ENCODE results near the gene TMEM100.

TMEM100 gene

DNA sequence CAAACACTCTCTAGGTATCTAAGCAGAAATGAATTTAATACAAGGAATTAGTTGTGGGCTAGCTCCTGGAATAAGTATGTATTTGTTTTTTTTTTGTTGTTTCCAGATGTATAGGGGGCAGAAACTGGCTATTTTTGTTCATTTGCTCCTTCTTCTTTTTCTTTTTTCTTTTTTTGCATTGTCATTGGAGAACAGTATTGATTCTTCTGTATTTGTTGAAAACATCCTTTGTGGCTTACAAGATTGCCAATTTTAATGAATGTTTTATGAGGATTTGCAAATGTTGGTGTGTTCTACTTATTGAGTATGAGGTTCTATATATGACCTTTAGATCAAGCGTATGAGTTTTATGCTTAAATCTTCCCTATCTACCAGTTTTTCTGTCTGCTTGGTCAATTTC lies 22.6 kb upstream of the TMEM100 start:
- no peak for DNase-seq (ENCODE audit: low read depth in 2 of 3, low spot score in 1 of 3)

DNA sequence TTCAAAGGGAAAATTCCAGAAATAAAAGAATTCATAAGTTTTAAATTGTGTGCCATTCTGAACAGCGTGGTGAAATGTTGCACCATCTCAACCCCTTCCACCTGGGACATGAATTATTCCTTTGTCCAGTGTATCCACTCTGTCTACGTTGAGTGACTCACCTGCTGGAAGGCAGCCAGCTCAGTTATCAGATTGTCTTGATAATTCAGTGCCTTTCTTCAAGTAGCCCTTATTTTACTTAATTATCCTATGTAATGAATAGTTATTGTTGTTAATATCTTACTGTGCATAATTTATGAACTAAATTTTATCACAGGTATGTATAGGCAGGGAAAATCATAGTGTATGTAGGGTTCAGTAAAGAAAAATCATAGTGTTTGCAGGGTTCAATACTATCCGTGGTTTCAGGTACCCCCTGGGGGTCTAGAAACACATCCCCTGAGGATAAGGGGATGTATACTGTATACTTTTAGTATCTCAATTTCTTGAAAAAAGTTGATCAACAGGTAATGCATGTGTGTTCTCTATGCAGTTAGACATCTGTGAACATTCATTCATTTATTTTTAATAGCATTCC lies 20.5 kb upstream of the TMEM100 start:
- DNase-seq (ENCODE audit: low read depth in 2 of 3, low spot score in 1 of 3), result no peak

DNA sequence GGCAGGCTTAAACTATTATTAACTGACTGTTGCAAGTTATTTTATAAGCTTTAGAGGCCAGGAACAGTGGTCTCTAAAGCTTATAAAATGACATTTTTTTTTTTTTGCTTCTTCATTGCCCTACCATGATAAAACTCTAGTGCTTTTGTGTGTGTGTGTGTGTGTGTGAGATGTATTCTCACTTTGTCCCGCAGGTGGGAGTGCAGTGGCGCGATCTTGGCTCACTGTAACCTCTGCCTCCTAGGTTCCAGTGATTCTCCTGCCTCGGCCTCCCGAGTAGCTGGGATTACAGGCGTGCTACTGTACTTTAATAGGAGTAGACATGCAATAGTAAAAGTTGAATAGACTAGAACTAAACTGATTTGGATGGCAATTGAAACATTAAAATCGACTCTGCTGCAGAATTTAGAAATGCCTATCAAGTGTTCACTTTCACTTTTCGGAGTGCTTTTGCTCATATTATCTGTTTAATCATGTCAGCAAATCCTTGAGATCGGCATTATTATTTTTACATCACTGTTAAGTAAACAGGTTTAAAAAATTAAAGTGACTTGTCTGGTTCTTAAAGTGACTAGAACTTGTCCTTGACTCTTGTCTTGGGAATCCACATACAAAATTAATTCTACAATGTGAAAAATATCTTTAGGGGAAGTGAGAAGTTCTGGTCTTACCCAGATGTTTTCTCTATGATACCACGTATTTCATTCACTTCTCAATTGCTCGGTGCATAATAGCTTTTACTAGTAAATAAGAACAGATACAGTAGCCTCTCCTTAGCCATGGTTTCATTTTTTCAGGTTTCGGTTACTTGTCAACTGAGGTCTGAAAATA lies 19.8 kb upstream of the TMEM100 start:
- DNase-seq (ENCODE audit: low read depth in 2 of 3, low spot score in 1 of 3), result no peak

GRCh38 chr17:55741356-55741700 lies 18.7 kb upstream of the TMEM100 start:
- no peak for DNase-seq (ENCODE audit: low read depth in 2 of 3, low spot score in 1 of 3)

DNA sequence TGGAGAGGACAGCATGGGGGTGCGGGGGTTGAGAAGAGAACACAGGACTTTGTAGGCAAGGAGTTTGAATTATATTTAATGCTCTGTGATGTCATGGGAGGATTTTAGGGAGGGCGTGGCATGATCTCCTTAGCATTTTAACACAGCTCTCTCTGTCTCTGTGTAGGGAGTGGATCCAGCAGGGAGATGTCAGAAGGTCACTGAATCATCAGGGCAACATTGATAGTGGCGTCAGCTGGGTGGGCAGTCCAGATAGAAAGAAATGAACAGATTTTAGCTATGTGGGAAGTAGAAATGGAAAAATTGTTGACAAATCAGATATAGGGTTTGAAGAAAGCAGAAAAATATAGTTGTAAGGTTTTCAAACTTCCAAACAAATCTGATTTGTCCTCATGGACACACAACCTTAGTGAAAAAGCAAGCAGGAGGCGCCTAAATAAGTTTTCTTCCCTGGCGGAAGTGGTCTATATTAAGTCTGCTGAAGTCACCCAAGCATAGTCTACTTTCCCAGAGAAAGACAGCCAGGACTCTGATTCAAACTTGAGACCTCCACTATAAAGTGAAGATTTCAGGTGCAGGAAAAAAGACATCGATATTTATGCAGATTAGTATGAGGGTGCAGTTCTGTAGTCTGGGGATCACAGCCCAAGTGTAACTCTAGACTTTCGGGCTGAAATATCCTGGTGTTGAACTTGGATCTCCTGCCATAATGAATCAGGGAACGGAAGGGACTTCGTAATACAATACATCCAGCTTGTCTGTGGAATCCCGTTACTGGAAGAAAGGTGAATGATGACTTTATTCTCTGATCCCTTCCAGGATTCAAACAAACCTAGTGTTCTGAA lies 18.1 kb upstream of the TMEM100 start:
- DNase-seq (ENCODE audit: low read depth in 2 of 3, low spot score in 1 of 3), result no peak

GRCh38 chr17:55737976-55738501 lies 15.4 kb upstream of the TMEM100 start:
- DNase-seq (ENCODE audit: low read depth in 2 of 3, low spot score in 1 of 3), result no peak

GRCh38 chr17:55735731-55736405 lies 13.2 kb upstream of the TMEM100 start:
- peak in 2 of 3 donors; percentile 14 to 49 for DNase-seq (ENCODE audit: low read depth in 2 of 3, low spot score in 1 of 3)

DNA sequence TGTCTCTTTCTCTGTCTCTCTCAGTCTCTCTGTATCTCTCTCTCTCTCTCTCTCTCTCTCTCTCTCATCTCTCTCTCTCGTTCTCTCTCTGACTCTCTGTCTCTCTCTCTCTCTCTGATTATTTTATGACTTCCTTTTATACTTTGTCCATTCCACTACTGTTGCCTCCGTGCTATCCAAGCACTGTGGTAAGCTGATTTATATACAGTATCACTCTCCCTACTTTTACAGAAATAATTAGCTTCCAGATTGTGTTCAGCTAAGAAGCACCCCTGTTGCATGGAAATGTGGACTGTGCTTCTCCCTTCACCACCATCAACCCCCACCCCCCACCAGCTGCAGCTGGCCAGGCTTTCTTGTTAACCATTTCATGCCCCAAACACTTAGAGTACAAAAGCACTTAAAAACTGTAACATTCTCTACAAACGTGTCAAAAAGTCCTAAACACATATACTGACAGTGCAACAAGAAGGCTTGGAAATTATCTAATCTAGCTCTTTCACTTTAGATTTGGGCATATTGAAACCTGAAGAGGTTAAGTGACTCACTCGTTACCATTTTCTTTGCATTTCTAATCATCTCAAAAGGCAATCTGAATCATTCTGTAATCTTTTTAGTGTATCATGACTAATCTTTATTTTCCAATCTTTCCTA lies 11.6 kb upstream of the TMEM100 start:
- no peak for DNase-seq (ENCODE audit: low read depth in 2 of 3, low spot score in 1 of 3)

GRCh38 chr17:55731586-55732250 lies 9.1 kb upstream of the TMEM100 start:
- no peak for DNase-seq (ENCODE audit: low read depth in 2 of 3, low spot score in 1 of 3)

DNA sequence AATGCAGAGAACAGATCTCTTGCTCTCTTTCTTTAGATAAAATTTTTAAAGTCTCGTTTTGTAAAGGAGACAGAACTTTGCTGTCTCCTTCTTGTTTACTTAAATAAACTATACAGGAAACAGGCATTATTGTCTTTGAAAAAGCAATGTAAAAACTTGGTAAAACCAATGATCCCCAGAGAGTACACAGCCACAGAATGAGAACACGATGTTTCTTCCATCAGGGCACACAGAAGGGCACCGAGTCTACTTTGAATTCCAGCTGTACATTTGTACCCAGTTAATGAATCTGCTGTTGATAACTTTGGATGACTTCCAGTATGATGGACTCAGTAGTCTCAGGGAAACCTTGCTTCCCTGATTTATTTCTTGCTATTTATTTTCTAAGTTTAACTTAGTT lies 8.1 kb upstream of the TMEM100 start:
- DNase-seq (ENCODE audit: low read depth in 2 of 3, low spot score in 1 of 3), result no peak

DNA sequence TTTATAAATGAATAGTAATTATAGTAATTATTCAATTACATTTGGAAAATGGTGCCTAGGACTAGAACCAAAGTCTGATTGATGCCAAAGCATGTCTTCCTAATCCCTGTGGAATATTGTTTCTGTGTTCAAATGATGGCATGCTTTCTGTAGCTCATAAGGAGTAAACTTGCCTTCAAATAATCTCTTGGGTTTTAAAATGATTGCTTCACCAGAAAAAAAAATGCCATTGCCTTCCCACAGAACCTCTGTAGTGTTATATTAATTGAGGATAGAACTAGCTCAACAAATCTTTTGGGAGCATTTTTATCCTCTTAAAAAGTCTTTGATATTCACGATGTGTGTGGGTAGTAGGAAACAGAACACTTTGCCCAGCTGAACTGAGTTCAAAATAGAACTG lies 7.7 kb upstream of the TMEM100 start:
- DNase-seq (ENCODE audit: low read depth in 2 of 3, low spot score in 1 of 3), result no peak

- no peak for DNase-seq (ENCODE audit: low read depth in 2 of 3, low spot score in 1 of 3)
These were observed 6.8 kb upstream of the TMEM100 start for GRCh38 chr17:55729484-55729883.

GRCh38 chr17:55728833-55729232 lies 6.2 kb upstream of the TMEM100 start:
- DNase-seq (ENCODE audit: low read depth in 2 of 3, low spot score in 1 of 3), result no peak

DNA sequence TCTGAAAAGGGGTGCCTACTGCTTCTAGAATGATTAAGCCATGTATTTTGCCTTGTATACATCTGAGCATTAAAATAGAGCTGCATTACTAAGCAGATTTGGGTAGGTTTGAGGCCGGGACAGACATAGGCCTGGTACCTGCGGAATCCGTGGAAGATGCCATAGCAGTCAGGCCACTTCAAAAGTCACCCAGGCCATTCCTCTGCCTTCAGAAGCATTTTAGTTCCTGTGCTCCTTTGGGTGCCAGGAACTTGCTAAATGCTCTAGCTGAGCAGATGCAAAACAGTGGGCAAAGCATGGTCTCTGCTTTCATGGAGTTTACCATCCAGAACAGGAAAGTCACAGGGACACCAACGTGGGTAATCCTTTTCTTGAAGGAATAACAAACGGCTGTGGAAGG lies 5.7 kb upstream of the TMEM100 start:
- no peak for DNase-seq (ENCODE audit: low read depth in 2 of 3, low spot score in 1 of 3)

GRCh38 chr17:55727920-55728319 lies 5.3 kb upstream of the TMEM100 start:
- no peak for DNase-seq (ENCODE audit: low read depth in 2 of 3, low spot score in 1 of 3)

DNA sequence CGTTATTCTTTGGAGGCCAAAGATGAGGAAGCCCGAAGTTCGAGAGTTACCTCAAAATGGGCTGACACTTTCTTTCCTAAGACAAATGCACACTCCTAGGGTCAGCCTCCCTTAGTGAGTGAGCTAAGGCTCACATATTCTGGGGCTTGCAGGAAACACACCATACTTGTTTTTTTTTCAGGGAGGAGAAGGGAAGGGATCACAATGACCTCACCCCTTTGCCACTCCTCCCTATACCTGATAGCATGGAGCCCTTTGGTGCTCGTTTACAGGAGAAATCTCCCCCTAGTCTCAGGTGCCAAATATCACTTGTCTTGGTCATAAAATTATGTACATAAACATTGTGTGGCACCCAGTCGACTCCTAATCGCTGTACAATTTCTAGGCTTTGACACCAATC lies 4.6 kb upstream of the TMEM100 start:
- DNase-seq (ENCODE audit: low read depth in 2 of 3, low spot score in 1 of 3), result no peak

- no peak for DNase-seq (ENCODE audit: low read depth in 2 of 3, low spot score in 1 of 3)
These were observed 3.8 kb upstream of the TMEM100 start for GRCh38 chr17:55726440-55726839.

GRCh38 chr17:55723488-55723848 lies 804 bp upstream of the TMEM100 start:
- DNase-seq (ENCODE audit: low read depth in 2 of 3, low spot score in 1 of 3), result no peak

GRCh38 chr17:55722016-55722736 lies 488 bp downstream of the TMEM100 start:
- DNase-seq (ENCODE audit: low read depth in 2 of 3, low spot score in 1 of 3), result no peak
